ENCODE measurements around the gene SLC35A2.

Gene SLC35A2

GRCh38 chrX:48927123-48927522 lies 15.7 kb upstream of the SLC35A2 start:
- DNase-seq, result no peak

GRCh38 chrX:48924270-48924669 lies 12.8 kb upstream of the SLC35A2 start:
- no peak for DNase-seq

- DNase-seq, result no peak
Measured at GRCh38 chrX:48923771-48924170, 12.3 kb upstream of the SLC35A2 start.

GRCh38 chrX:48920718-48921104 lies 9.3 kb upstream of the SLC35A2 start:
- no peak for DNase-seq

- DNase-seq, result no peak
Measured at GRCh38 chrX:48919947-48920717, 8.7 kb upstream of the SLC35A2 start.

GRCh38 chrX:48919360-48919841 lies 8.0 kb upstream of the SLC35A2 start:
- DNase-seq, result peak; percentile 44

- peak; percentile 97 for DNase-seq
Measured at GRCh38 chrX:48918643-48919340, 7.3 kb upstream of the SLC35A2 start, which contains the start of gene PIM2. TSS of gene PIM2 (minus strand) at chrX:48919024. CDS start at chrX:48918834, 190 bp downstream.

- peak; percentile 24 for DNase-seq
Measured at GRCh38 chrX:48918301-48918642, 6.8 kb upstream of the SLC35A2 start.

GRCh38 chrX:48917139-48918001 lies 5.9 kb upstream of the SLC35A2 start:
- DNase-seq, result peak; percentile 92

GRCh38 chrX:48914593-48915493 lies 3.4 kb upstream of the SLC35A2 start:
- DNase-seq, result no peak

- DNase-seq, result no peak
Measured at GRCh38 chrX:48913605-48914366, 2.3 kb upstream of the SLC35A2 start.

- peak; percentile 20 for DNase-seq
Measured at GRCh38 chrX:48910926-48911411, 477 bp downstream of the SLC35A2 start.

- no peak for DNase-seq
Measured at GRCh38 chrX:48909703-48910294, 1.6 kb downstream of the SLC35A2 start.

- no peak for DNase-seq
Measured at GRCh38 chrX:48908600-48908999, 2.8 kb downstream of the SLC35A2 start.

GRCh38 chrX:48905090-48905790 lies 6.2 kb downstream of the SLC35A2 start:
- DNase-seq, result no peak

- DNase-seq, result no peak
Measured at GRCh38 chrX:48904626-48905025, 6.8 kb downstream of the SLC35A2 start.

- DNase-seq, result no peak
Measured at GRCh38 chrX:48904180-48904579, 7.3 kb downstream of the SLC35A2 start.

- no peak for DNase-seq
Measured at GRCh38 chrX:48903290-48903689, 8.2 kb downstream of the SLC35A2 start.

GRCh38 chrX:48902776-48903175 lies 8.7 kb downstream of the SLC35A2 start:
- no peak for DNase-seq

- no peak for DNase-seq
Measured at GRCh38 chrX:48902135-48902534, 9.3 kb downstream of the SLC35A2 start.

Measured in NCI-H146 (cell line).